ENCODE results near the gene CLCN3.
"Not testable (repeated sequence)": the region's sequence is repeated elsewhere in the genome, so short reads cannot be mapped to it uniquely, and the experiment has no call there.

CLCN3 gene

DNA sequence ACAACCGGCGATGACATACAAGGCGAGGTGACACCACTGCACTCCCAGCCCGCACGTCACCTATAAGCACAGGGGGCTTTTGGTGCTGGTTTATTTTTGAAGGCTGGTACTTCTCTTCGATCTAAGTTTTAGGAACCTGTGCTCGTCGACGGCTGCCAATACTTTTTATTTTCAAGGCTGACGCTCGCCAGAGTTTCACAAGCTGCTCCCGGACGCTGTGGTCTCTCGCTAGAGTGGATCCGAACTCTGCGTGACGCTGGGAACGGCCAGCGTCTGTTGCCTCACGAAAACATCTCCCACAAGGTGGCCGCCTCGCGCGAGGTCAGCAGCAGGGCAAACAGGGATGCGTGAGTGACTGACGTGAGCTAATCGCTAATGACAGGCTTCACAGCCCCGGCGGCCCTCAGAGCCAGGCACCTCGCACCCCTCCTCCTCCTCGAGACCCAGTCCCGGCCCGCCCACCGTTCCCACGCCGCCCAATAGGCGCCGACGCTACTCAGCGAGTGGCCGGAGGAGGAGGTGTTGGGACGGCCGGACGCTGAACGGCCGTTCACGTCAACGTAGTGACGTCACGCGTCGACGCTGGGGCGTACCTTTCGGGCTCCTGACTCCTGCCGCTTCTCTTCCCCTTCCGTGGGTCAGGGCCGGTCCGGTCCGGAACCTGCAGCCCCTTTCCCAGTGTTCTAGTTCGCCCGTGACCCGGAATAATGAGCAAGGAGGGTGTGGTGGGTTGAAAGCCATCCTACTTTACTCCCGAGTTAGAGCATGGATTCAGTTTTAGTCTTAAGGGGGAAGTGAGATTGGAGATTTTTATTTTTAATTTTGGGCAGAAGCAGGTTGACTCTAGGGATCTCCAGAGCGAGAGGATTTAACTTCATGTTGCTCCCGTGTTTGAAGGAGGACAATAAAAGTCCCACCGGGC is at the start of gene CLCN3:
TSS of gene CLCN3 (plus strand) at position 621 of the 922 bp plus-strand sequence. CDS start 15,351 bp downstream, outside the sequence.
- peak within 1 kb of the TSS; percentile 89 for H3K4me2 ChIP-seq (ENCODE audit: low read length)
- no peak for TF ChIP-seq EZH2 (IDR thresholded peaks at IDR 0.05; ENCODE audit: borderline replicate concordance, low read length)
- TF ChIP-seq, protein P1, sequence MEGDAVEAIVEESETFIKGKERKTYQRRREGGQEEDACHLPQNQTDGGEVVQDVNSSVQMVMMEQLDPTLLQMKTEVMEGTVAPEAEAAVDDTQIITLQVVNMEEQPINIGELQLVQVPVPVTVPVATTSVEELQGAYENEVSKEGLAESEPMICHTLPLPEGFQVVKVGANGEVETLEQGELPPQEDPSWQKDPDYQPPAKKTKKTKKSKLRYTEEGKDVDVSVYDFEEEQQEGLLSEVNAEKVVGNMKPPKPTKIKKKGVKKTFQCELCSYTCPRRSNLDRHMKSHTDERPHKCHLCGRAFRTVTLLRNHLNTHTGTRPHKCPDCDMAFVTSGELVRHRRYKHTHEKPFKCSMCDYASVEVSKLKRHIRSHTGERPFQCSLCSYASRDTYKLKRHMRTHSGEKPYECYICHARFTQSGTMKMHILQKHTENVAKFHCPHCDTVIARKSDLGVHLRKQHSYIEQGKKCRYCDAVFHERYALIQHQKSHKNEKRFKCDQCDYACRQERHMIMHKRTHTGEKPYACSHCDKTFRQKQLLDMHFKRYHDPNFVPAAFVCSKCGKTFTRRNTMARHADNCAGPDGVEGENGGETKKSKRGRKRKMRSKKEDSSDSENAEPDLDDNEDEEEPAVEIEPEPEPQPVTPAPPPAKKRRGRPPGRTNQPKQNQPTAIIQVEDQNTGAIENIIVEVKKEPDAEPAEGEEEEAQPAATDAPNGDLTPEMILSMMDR (IDR thresholded peaks at IDR 0.05; ENCODE audit: low read length), result no peak

DNA sequence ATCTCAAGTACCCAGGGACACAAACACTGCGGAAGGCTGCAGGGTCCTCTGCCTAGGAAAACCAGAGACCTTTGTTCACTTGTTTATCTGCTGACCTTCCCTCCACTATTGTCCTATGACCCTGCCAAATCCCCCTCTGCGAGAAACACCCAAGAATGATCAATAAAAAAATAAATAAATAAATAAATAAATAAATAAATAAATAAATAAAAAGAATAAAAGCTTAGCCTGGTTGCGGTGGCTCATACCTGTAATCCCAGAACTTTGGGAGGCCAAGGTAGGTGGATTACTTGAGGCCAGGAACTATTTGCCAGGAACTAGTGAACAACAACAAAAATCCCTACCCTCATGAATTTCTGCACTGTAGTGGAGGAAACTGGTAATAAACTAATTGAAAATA is 49.4 kb upstream of the CLCN3 start:
- H3F3A ChIP-seq (ENCODE audit: insufficient read depth, low read length); H4K20me1 ChIP-seq (ENCODE audit: insufficient read depth, low read length); H3K4me3 ChIP-seq (ENCODE audit: low read depth, low read length, poor library complexity, severe bottlenecking); H3K9ac ChIP-seq (ENCODE audit: low read length); H2AFZ ChIP-seq (ENCODE audit: low read length); H3K9me2 ChIP-seq (ENCODE audit: low read depth, low read length); H3K9me3 ChIP-seq (ENCODE audit: low read length); H3K4me1 ChIP-seq (ENCODE audit: insufficient read depth, low read length, severe bottlenecking); H3K27ac ChIP-seq (ENCODE audit: low read depth, low read length, poor library complexity, severe bottlenecking); H3K4me2 ChIP-seq (ENCODE audit: low read length); H3K79me2 ChIP-seq (ENCODE audit: insufficient read depth, low read length); H3K27me3 ChIP-seq (ENCODE audit: insufficient read depth, low read length): not testable (repeated sequence)
- H3K36me3 ChIP-seq (ENCODE audit: insufficient read depth, low read length), result peaks cover 12% of the 10 kb centered on the region

More for the DNA sequence above, at the start of gene CLCN3:
- H3K79me2 ChIP-seq (ENCODE audit: insufficient read depth, low read length), result peaks cover 46% of the 10 kb centered on the region
- H3K27ac ChIP-seq (ENCODE audit: low read depth, low read length, poor library complexity, severe bottlenecking), result peak within 1 kb of the TSS; percentile 89
- H3K4me1 ChIP-seq (ENCODE audit: insufficient read depth, low read length, severe bottlenecking), result peaks cover 35% of the 10 kb centered on the region
- H3K9me2 ChIP-seq (ENCODE audit: low read depth, low read length), result no peaks in the 10 kb centered on the region
- peak within 1 kb of the TSS; percentile 88 for H3K4me3 ChIP-seq (ENCODE audit: low read depth, low read length, poor library complexity, severe bottlenecking)
- no peaks in the 10 kb centered on the region for H3K9me3 ChIP-seq (ENCODE audit: low read length)
- H3K9ac ChIP-seq (ENCODE audit: low read length), result peak within 1 kb of the TSS; percentile 96
- H2AFZ ChIP-seq (ENCODE audit: low read length), result no peak within 1 kb of the TSS
- H3K27me3 ChIP-seq (ENCODE audit: insufficient read depth, low read length), result no peaks in the 10 kb centered on the region
- H3K36me3 ChIP-seq (ENCODE audit: insufficient read depth, low read length), result peaks cover 4% of the 10 kb centered on the region; the same call in 1 of the 2 replicates
- no peaks in the 10 kb centered on the region for H4K20me1 ChIP-seq (ENCODE audit: insufficient read depth, low read length)
- no peaks in the 10 kb centered on the region for H3F3A ChIP-seq (ENCODE audit: insufficient read depth, low read length)

DNA sequence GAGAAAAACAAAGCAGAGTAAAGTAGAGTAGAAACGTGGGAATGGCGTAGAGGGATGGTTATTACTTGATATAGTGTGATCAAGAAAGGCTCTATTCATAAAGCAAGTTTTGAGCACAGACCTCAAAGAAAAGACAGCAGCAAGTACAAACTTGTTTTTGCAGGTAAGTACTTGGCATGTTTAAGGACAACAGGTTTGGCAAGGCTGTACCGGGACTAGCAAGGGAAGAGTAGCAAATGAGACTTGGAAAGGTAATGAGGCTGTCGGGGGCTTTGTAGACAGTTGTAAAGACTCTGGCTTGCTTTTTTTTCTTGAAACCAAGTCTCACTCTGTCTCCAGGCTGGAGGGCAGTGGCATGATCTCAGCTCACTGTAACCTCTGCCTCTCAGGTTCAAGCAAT is 48.9 kb upstream of the CLCN3 start:
- no peaks in the 10 kb centered on the region for H4K20me1 ChIP-seq (ENCODE audit: insufficient read depth, low read length)
- no peak overlapping the region for H3K4me2 ChIP-seq (ENCODE audit: low read length)
- peaks cover 4% of the 10 kb centered on the region for H3K4me1 ChIP-seq (ENCODE audit: insufficient read depth, low read length, severe bottlenecking)
- H2AFZ ChIP-seq (ENCODE audit: low read length), result no peak overlapping the region
- TF ChIP-seq, protein P1 (IDR thresholded peaks at IDR 0.05; ENCODE audit: low read length), result no peak
- TF ChIP-seq EZH2 (IDR thresholded peaks at IDR 0.05; ENCODE audit: borderline replicate concordance, low read length), result no peak
- H3K27ac ChIP-seq (ENCODE audit: low read depth, low read length, poor library complexity, severe bottlenecking), result no peak overlapping the region
- H3K36me3 ChIP-seq (ENCODE audit: insufficient read depth, low read length), result peaks cover 16% of the 10 kb centered on the region
- no peaks in the 10 kb centered on the region for H3K27me3 ChIP-seq (ENCODE audit: insufficient read depth, low read length)
- no peaks in the 10 kb centered on the region for H3K79me2 ChIP-seq (ENCODE audit: insufficient read depth, low read length)
- no peaks in the 10 kb centered on the region for H3F3A ChIP-seq (ENCODE audit: insufficient read depth, low read length)
- H3K9me3 ChIP-seq (ENCODE audit: low read length), result no peaks in the 10 kb centered on the region
- no peak overlapping the region for H3K4me3 ChIP-seq (ENCODE audit: low read depth, low read length, poor library complexity, severe bottlenecking)
- no peaks in the 10 kb centered on the region for H3K9me2 ChIP-seq (ENCODE audit: low read depth, low read length)
- H3K9ac ChIP-seq (ENCODE audit: low read length), result no peak overlapping the region
